ENCODE data around the gene HEBP1.

HEBP1 gene

GRCh38 chr12:12946686-12947355 is 53.2 kb downstream of the HEBP1 start:
- no peak for DNase-seq (ENCODE audit: low read depth)
- H3K4me3 ChIP-seq (ENCODE audit: low read depth, low read length), result no peak overlapping the region
- no peak for TF ChIP-seq CTCF (IDR thresholded peaks at IDR 0.05; ENCODE audit: control insufficient read depth, extremely low read depth, insufficient read depth)

GRCh38 chr12:12945591-12945990 is 54.5 kb downstream of the HEBP1 start:
- DNase-seq (ENCODE audit: low read depth), result no peak
- H3K4me3 ChIP-seq (ENCODE audit: low read depth, low read length), result no peak overlapping the region
- TF ChIP-seq CTCF (IDR thresholded peaks at IDR 0.05; ENCODE audit: control insufficient read depth, extremely low read depth, insufficient read depth), result no peak

- no peak overlapping the region for H3K4me3 ChIP-seq (ENCODE audit: low read depth, low read length)
- TF ChIP-seq CTCF (IDR thresholded peaks at IDR 0.05; ENCODE audit: control insufficient read depth, extremely low read depth, insufficient read depth), result no peak
- no peak for DNase-seq (ENCODE audit: low read depth)
Measured at GRCh38 chr12:12943586-12944260, 56.3 kb downstream of the HEBP1 start.

GRCh38 chr12:12941450-12942350 is 58.4 kb downstream of the HEBP1 start:
- no peak for DNase-seq (ENCODE audit: low read depth)
- no peak overlapping the region for H3K4me3 ChIP-seq (ENCODE audit: low read depth, low read length)
- TF ChIP-seq CTCF (IDR thresholded peaks at IDR 0.05; ENCODE audit: control insufficient read depth, extremely low read depth, insufficient read depth), result no peak

- no peak for DNase-seq (ENCODE audit: low read depth)
- H3K4me3 ChIP-seq (ENCODE audit: low read depth, low read length), result no peak overlapping the region
- no peak for TF ChIP-seq CTCF (IDR thresholded peaks at IDR 0.05; ENCODE audit: control insufficient read depth, extremely low read depth, insufficient read depth)
Measured at GRCh38 chr12:12939888-12940287, 60.2 kb downstream of the HEBP1 start.

GRCh38 chr12:12938541-12938940 is 61.5 kb downstream of the HEBP1 start:
- no peak for TF ChIP-seq CTCF (IDR thresholded peaks at IDR 0.05; ENCODE audit: control insufficient read depth, extremely low read depth, insufficient read depth)
- H3K4me3 ChIP-seq (ENCODE audit: low read depth, low read length), result no peak overlapping the region
- DNase-seq (ENCODE audit: low read depth), result no peak
